Jurkat, Clone E6-1 (cell line): ENCODE measurements around the gene PDE1A.
"Not testable (repeated sequence)": the region's sequence is repeated elsewhere in the genome, so short reads cannot be mapped to it uniquely, and the experiment has no call there.

Experiments
- DNase-seq: peaks from one replicate; pipeline ENCODE4 v3.0.0-alpha.2; 2011; ENCODE audit warnings: low read depth, low spot score
- H3K4me3 ChIP-seq: 2 replicates; pipeline ENCODE4 v1.5.1; 2011; ENCODE audit warnings: mild to moderate bottlenecking, low read length, control low read depth, moderate library complexity

PDE1A gene

DNA sequence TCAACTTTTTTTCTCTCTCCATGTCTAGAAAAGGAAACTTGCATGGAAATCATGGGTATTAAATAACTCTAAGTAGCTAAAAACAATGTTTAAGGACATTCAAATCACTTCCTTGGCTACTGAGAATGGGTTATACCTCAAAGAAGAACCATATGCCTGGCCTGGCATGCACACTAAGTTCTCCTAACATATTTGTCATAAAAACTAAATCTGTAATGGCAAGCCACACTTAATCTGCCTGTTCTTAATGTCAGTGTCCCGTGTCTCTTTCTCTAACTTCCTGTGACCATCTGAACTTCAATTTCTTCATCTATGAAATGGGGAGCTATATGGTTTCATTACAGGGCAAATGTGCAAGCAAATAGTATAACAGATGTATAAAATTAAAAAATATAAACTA, 11.1 kb downstream of the PDE1A start:
- DNase-seq: no peak
- no peak overlapping the region for H3K4me3 ChIP-seq

- DNase-seq: no peak
- H3K4me3 ChIP-seq: no peak overlapping the region
Measured at GRCh38 chr2:182412858-182413257, 14.0 kb downstream of the PDE1A start.

- H3K4me3 ChIP-seq: no peak overlapping the region
- DNase-seq: no peak
Measured at GRCh38 chr2:182410120-182410519, 16.7 kb downstream of the PDE1A start.

DNA sequence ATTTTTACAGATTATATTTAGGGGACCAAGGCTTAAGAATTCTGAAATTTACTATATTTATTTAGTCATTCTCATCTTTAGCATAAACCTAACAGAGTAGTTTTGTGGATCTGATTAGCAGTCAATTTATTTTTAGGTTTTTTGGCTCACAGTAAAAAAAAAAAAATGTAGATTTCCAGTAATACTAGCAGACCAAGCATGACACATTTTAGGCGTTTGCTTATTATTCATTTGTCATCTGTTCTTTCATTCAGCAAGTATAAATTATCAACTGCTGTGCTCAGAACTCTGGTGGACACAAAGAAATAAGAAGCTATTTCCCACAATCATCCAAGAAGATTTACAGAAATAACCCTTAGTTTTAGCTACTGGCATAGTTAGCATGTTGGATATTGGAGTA, 20.6 kb downstream of the PDE1A start:
- no peak overlapping the region for H3K4me3 ChIP-seq
- DNase-seq: no peak

DNA sequence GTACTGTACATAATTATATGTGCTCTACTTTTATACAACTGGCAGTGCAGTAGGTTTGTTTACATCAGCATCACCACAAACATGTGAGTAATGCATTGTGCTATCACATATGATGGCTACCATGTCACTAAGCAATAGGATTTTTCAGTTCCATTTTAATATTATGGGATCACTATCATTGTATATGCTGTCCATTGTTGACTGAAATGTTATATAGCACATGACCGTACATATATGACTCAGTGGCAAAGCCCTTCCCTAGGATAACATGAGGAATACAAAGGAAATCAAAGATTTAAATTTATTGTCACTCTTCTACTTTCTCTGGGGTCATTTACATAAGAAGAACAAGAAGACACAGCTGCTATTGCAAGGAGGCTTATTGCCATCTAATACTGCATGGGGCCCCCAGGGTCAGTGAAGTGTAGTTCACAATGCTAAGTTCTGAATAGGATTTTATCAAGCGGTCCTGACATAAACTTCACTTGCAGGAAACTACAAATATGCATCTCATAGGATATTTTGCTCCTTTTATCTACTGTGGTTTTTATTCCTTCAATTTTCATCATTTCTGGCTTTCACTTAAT, 21.8 kb downstream of the PDE1A start:
- no peak for DNase-seq
- H3K4me3 ChIP-seq: no peak overlapping the region

DNA sequence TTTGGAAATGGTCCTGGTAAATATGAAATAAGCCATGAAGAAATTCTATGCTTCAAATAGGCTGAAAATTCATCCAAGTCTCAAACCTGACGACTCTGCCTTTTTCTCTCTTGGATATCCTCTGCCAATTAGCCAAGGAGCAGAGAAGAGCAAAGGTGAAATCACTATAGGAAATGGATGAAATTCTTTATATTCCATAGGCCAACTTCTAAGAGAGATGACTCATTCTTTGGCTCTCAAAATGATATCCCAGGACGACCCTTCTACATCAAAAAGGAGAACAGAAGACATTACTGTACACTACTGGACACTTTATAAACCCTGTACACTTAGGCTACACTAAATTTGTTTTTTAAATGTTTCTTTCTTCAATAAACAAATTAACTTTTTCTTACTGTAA, 22.7 kb downstream of the PDE1A start:
- no peak for DNase-seq

GRCh38 chr2:182393270-182393760, 33.5 kb downstream of the PDE1A start:
- no peak overlapping the region for H3K4me3 ChIP-seq
- no peak for DNase-seq

More for the DNA sequence above, 22.7 kb downstream of the PDE1A start:
- no peak overlapping the region for H3K4me3 ChIP-seq

GRCh38 chr2:182391443-182391842, 35.4 kb downstream of the PDE1A start:
- no peak overlapping the region for H3K4me3 ChIP-seq
- no peak for DNase-seq

DNA sequence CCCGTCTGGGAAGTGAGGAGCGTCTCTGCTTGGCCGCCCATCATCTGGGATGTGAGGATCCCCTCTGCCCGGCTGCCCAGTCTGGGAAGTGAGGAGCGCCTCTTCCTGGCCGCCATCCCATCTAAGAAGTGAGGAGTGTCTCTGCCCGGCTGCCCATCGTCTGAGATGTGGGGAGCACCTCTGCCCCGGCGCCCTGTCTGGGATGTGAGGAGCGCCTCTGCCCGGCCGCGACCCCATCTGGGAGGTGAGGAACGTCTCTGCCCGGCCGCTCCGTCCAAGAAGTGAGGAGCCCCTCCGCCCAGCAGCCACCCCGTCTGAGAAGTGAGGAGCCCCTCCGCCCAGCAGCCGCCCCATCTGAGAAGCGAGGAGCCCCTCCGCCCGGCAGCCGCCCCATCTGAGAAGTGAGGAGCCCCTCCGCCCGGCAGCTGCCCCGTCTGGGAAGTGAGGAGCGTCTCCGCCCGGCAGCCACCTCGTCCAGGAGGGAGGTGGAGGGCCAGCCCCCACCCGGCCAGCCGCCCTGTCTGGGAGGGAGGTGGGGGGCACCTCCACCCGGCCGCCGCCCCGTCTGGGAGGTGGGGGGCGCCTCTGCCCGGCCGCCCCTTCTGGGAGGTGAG, 40.5 kb downstream of the PDE1A start:
- DNase-seq, H3K4me3 ChIP-seq: not testable (repeated sequence)

DNA sequence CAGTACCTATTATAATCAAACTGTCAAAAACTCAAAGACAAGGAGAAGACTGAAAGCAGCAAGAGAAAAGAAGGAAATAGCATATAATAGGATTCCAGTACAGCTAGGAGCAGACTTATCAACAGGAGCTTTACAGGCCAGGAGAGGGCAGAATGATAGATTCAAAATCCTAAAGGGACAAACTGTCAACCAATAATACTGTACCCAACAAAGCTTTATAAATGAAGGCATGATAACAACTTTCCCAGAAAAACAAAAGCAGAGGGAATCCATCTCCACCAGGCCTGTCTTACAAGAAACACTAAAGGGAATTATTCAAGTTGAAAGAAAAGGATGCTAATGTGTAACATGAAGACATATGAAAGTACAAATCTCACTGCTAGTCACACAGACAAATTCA, 42.0 kb downstream of the PDE1A start:
- no peak overlapping the region for H3K4me3 ChIP-seq
- DNase-seq: no peak

- no peak overlapping the region for H3K4me3 ChIP-seq
- DNase-seq: no peak
Measured at GRCh38 chr2:182381225-182381624, 45.6 kb downstream of the PDE1A start.

- DNase-seq: no peak
- H3K4me3 ChIP-seq: no peak overlapping the region
Measured at GRCh38 chr2:182379241-182379640, 47.6 kb downstream of the PDE1A start.

DNA sequence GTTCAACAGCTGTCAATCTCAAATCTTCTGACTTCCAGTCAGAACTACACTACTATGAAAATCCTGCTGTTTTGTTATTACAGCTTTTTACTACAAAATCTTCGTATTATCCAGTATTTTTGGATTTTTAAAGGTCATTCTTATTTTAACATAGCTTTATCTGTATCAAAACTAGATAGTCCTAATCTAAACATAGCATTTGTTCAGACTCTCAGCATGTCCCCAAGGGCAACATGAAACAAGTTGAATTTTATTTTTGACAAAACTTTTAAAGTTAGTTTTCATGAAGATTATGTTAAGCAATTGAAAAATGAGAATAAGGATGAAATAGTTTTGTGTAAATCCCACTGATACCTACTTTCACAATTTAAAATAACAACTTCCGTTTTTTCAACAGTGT, 48.1 kb downstream of the PDE1A start:
- DNase-seq: no peak
- no peak overlapping the region for H3K4me3 ChIP-seq

- H3K4me3 ChIP-seq: no peak overlapping the region
- DNase-seq: no peak
Measured at GRCh38 chr2:182377467-182377866, 49.4 kb downstream of the PDE1A start.

DNA sequence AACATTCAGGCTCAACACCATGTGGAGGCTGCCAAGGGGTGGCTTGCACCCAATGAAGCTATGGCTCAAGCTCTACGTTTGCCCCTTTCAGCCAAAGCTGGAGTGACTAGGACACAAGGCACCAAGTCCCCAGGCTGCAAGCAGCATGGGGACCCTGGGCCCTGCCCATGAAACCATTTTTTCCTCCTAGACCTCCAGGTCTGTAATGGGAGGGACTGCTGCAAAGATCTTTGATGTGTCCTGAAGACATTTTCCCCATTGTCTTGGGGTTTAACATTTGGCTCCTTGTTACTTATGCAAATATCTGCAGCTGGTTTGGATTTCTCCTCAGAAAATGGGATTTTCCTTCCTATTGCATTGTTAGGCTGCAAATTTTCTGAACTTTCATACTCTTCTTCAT, 51.0 kb downstream of the PDE1A start:
- no peak for DNase-seq

GRCh38 chr2:182372661-182373060, 54.2 kb downstream of the PDE1A start:
- H3K4me3 ChIP-seq: no peak overlapping the region
- no peak for DNase-seq

More for the DNA sequence above, 51.0 kb downstream of the PDE1A start:
- no peak overlapping the region for H3K4me3 ChIP-seq

DNA sequence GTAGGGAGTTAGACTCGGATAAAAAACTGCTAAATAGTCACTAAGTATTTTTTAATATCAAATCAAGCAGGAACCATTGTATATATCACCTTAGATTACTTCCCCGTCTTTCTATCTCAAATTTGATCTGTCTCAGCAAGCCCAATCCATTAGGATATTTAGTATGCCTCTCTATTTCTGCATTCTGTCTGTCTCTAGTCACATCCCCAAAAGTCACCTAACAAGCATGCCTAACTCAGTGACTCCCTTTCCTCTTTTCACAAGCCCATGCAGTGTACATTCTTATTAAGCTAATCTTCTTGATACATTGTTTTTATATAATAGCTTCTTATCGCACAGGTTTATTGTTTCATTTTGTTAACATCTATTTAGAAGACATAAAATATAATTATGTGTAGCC, 57.8 kb downstream of the PDE1A start:
- no peak for DNase-seq
- H3K4me3 ChIP-seq: no peak overlapping the region

GRCh38 chr2:182368446-182368845, 58.4 kb downstream of the PDE1A start:
- H3K4me3 ChIP-seq: no peak overlapping the region

GRCh38 chr2:182367401-182367800, 59.4 kb downstream of the PDE1A start:
- H3K4me3 ChIP-seq: no peak overlapping the region

More at GRCh38 chr2:182368446-182368845, 58.4 kb downstream of the PDE1A start:
- DNase-seq: no peak

DNA sequence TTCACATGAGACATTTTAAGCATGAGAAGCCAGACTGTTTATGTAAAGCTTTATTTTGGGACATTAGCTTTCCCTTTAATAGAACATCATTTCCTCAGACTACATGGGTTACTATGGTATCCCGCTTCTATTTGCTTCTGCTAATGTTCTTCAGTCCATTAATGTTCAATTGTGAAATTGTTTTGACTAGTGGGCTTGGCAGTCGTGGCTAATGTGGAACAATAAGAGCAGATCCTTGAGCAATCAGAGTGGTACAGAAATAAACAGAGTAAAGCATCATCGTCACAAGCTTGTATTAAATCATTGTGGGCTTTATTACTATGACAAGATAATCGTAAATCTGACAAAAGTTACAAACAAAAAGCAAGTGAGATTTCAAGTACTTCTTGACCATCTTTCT, 60.2 kb downstream of the PDE1A start:
- no peak for DNase-seq
- H3K4me3 ChIP-seq: no peak overlapping the region

More at GRCh38 chr2:182367401-182367800, 59.4 kb downstream of the PDE1A start:
- DNase-seq: no peak

DNA sequence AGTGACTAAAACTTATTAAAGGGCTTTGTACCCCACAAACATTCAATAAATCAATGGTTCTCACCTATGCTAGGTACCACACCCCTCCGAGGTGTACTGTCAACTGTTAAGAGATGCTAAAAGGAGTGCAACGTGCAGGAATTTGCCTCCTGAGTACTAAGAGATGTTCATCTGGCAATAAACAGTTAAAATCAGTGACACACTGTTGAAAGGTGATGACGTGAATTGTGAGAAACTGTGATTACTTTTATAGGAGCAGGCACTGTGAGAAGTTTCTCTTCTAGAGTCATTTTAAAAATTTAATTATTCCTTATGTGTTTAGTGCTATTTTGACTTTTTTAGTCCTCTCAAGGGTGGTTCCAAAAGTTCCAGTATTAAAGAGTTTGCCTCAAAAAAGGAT, 61.0 kb downstream of the PDE1A start:
- no peak for DNase-seq
- no peak overlapping the region for H3K4me3 ChIP-seq
